T-cell (primary cell): Measurements from ENCODE around the gene ADAMTS9. TPM values are rescaled to one million over a fixed set of nuclear protein-coding genes. Genes with fewer than 3 reads are reported as not detected.

ENCODE experiments used
- ATAC-seq, 4 experiments: fragments of 200-7000 bp in 3 of 4; fragments of 150-1000 bp in 1 of 4; cut with Tn5 transposase; replicated peaks in 1 of 4; 1 replicate in 3 of 4; 2 replicates in 1 of 4; pipeline ENCODE4 v1.10.0; 2021; ENCODE audit warnings: moderate library complexity in 3 of 4, mild to moderate bottlenecking in 2 of 4, moderate number of reproducible peaks in 1 of 4
- CTCF ChIA-PET, 2 donors: fragments of 300-600 bp; sonication (Branson Sonifier 250); formaldehyde crosslinking; loops; one replicate each; lab custom pipeline; 2022; ENCODE audit warnings: antibody characterized with exemption in 2 of 2; lab: Charles Lee
- POLR2A ChIA-PET, 2 donors: fragments of 300-600 bp; sonication (Branson Sonifier 250); formaldehyde crosslinking; loops; one replicate each; lab custom pipeline; 2022; ENCODE audit warnings: antibody characterized with exemption in 2 of 2; lab: Charles Lee
- DNase-seq, 35 experiments: peaks; one replicate each; pipeline versions ENCODE4 v3.0.0 to v3.0.0-alpha.2; 2013 to 2023
- H3K27ac ChIP-seq: one replicate; pipeline ENCODE4 v1.5.1; 2013; ENCODE audit warnings: low read length
- H3K27me3 ChIP-seq, 2 experiments: replicated peaks in 1 of 2; 1 replicate in 1 of 2; 2 replicates in 1 of 2; pipeline versions ENCODE4 v1.6.1 to v1.7.0; 2013; ENCODE audit warnings: low read length in 1 of 2, mixed read lengths in 1 of 2; ENCODE audit not compliant: control insufficient read depth in 2 of 2, insufficient read depth in 2 of 2; ENCODE audit errors: extremely low read depth in 1 of 2
- H3K36me3 ChIP-seq, 2 donors: 1 replicate in 1 of 2; 2 replicates in 1 of 2; pipeline versions ENCODE4 v1.6.1 to v1.7.0; 2013; ENCODE audit warnings: low read length in 1 of 2; ENCODE audit not compliant: control insufficient read depth in 2 of 2, insufficient read depth in 1 of 2; ENCODE audit errors: extremely low read depth in 1 of 2
- H3K4me1 ChIP-seq, 2 experiments: 1 replicate in 1 of 2; 2 replicates in 1 of 2; pipeline versions ENCODE4 v1.6.1 to v1.7.0; 2013; ENCODE audit warnings: low read length in 2 of 2, mixed read lengths in 1 of 2; ENCODE audit not compliant: insufficient read depth in 2 of 2, control insufficient read depth in 1 of 2; ENCODE audit errors: extremely low read depth in 1 of 2
- H3K4me3 ChIP-seq, 2 donors: 1 replicate in 1 of 2; 2 replicates in 1 of 2; pipeline versions ENCODE4 v1.5.1 to v1.7.0; 2013; ENCODE audit warnings: mild to moderate bottlenecking in 2 of 2, low read length in 1 of 2, moderate library complexity in 1 of 2; ENCODE audit not compliant: control insufficient read depth in 1 of 2; ENCODE audit errors: extremely low read depth in 1 of 2
- H3K9me3 ChIP-seq: 2 replicates; pipeline ENCODE4 v1.7.0; 2013
- H3K27ac Mint-ChIP-seq, 2 donors: one replicate each; pipeline ENCODE4 v1.8.0; 2020 to 2021; ENCODE audit warnings: mild to moderate bottlenecking in 2 of 2, mixed read lengths in 2 of 2
- H3K27me3 Mint-ChIP-seq, 2 donors: one replicate each; pipeline ENCODE4 v1.8.0; 2021 to 2022; ENCODE audit warnings: mixed read lengths in 2 of 2
- H3K36me3 Mint-ChIP-seq: one replicate; pipeline ENCODE4 v1.8.0; 2021; ENCODE audit warnings: mixed read lengths
- H3K4me1 Mint-ChIP-seq, 3 donors: one replicate each; pipeline ENCODE4 v1.8.0; 2020 to 2022; ENCODE audit warnings: mixed read lengths in 3 of 3, mild to moderate bottlenecking in 1 of 3
- H3K4me3 Mint-ChIP-seq, 3 donors: one replicate each; pipeline ENCODE4 v1.8.0; 2020 to 2022; ENCODE audit warnings: mild to moderate bottlenecking in 3 of 3, mixed read lengths in 3 of 3, moderate library complexity in 3 of 3
- H3K9me3 Mint-ChIP-seq, 3 donors: one replicate each; pipeline ENCODE4 v1.8.0; 2020 to 2022; ENCODE audit warnings: mixed read lengths in 3 of 3
- WGBS: methylation state at CpG from one replicate; pipeline ENCODE4 v1.1.5; 2013; ENCODE audit warnings: missing lambda C conversion rate; ENCODE audit not compliant: insufficient coverage; 5-methylcytosine and 5-hydroxymethylcytosine counted together
- total RNA-seq, 35 experiments: library from RNA in 6 of 35; stranded (reverse) in 6 of 35; fragments of 120-200 nt in 1 of 35; gene quantifications; one replicate each; pipeline versions ENCODE4 v1.2.1 to v1.2.4 and lab custom pipeline; 2013 to 2026

The ADAMTS9 gene
- total RNA-seq, 5 donors from 2014 or later (not counting 1 experiment from before 2014, with no cell fraction given) = 0.09 to 0.10 TPM; not detected in 3

GRCh38 chr3:64518496-64518895 is 169.3 kb downstream of the ADAMTS9 start:
- H3K4me3 ChIP-seq = no peak overlapping the region
- no peaks in the 10 kb centered on the region for H3K4me1 ChIP-seq
- H3K9me3 ChIP-seq = no peaks in the 10 kb centered on the region
- H3K36me3 ChIP-seq = no peaks in the 10 kb centered on the region
- Mint-ChIP-seq H3K36me3 (no peaks in the 10 kb centered on the region), H3K27ac (no peak overlapping the region), H3K4me1 (no peaks in the 10 kb centered on the region), H3K9me3 (peaks cover 3 to 18% (median 11%) of the 10 kb centered on the region in 3 donors), H3K27me3 (peaks cover 4 to 6% of the 10 kb centered on the region in 2 donors), H3K4me3 (no peak overlapping the region)
- CTCF ChIA-PET = no interaction called here
- DNase-seq (no peak), ATAC-seq (no peak)
- POLR2A ChIA-PET = no interaction called here
- WGBS = 83% methylated on average over 3 of the region's 6 CpGs
- peaks cover 0 to 3% of the 10 kb centered on the region in 2 experiments for H3K27me3 ChIP-seq
- no peak overlapping the region for H3K27ac ChIP-seq

- Mint-ChIP-seq H3K4me1 (no peaks in the 10 kb centered on the region), H3K4me3 (no peak overlapping the region), H3K27me3 (peaks cover 4 to 6% of the 10 kb centered on the region in 2 donors), H3K9me3 (peaks cover 0 to 4% (median 3%) of the 10 kb centered on the region in 3 donors), H3K36me3 (no peaks in the 10 kb centered on the region), H3K27ac (no peak overlapping the region)
- Histone ChIP-seq H3K4me1 (no peaks in the 10 kb centered on the region), H3K9me3 (no peaks in the 10 kb centered on the region), H3K27ac (no peak overlapping the region), H3K27me3 (peaks cover 0 to 3% of the 10 kb centered on the region in 2 experiments), H3K36me3 (no peaks in the 10 kb centered on the region), H3K4me3 (no peak overlapping the region)
- WGBS = no CpG with 5 or more reads among the region's 3 CpGs
- ATAC-seq (no peak), DNase-seq (no peak)
- POLR2A ChIA-PET = no interaction called here
- CTCF ChIA-PET = no interaction called here
These were observed 172.9 kb downstream of the ADAMTS9 start for GRCh38 chr3:64514889-64515288.

DNA sequence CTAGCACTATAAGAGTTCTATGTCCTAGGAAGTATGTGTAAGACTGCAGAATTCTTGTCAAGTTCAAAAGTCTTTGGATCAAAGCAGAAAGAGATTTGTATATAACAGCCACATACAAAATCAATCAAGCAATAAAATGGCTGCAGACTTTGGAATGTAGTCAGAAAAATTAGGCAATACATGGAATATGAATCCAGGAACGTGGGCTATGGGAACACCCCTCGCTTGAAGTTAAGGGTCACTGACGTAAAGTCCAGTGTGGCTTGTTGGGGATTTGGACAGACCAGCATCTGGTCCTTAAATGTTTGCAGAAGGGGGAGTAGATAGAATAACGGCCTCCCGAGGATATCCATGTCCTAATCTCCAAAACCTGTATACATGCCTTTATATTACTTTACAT is 178.6 kb downstream of the ADAMTS9 start:
- no peaks in the 10 kb centered on the region for H3K4me1 Mint-ChIP-seq
- no CpG with 5 or more reads among the region's 5 CpGs for WGBS
- Histone ChIP-seq H3K36me3 (no peaks in the 10 kb centered on the region), H3K27me3 (no peaks in the 10 kb centered on the region), H3K4me3 (no peak overlapping the region), H3K9me3 (no peaks in the 10 kb centered on the region), H3K27ac (no peak overlapping the region), H3K4me1 (no peaks in the 10 kb centered on the region)
- no peak overlapping the region for H3K27ac Mint-ChIP-seq
- POLR2A ChIA-PET = no interaction called here
- ATAC-seq = no peak
- DNase-seq = no peak
- H3K36me3 Mint-ChIP-seq = no peaks in the 10 kb centered on the region
- no peaks in the 10 kb centered on the region for H3K9me3 Mint-ChIP-seq
- CTCF ChIA-PET = no interaction called here
- no peak overlapping the region for H3K4me3 Mint-ChIP-seq
- peaks cover 6 to 12% of the 10 kb centered on the region in 2 donors for H3K27me3 Mint-ChIP-seq

GRCh38 chr3:64508140-64508539 is 179.7 kb downstream of the ADAMTS9 start:
- DNase-seq = no peak
- Histone ChIP-seq H3K27me3 (no peaks in the 10 kb centered on the region), H3K4me3 (no peak overlapping the region), H3K27ac (no peak overlapping the region), H3K4me1 (no peaks in the 10 kb centered on the region), H3K36me3 (no peaks in the 10 kb centered on the region), H3K9me3 (no peaks in the 10 kb centered on the region)
- Mint-ChIP-seq H3K27me3 (peaks cover 6 to 12% of the 10 kb centered on the region in 2 donors), H3K4me1 (no peaks in the 10 kb centered on the region), H3K27ac (no peak overlapping the region), H3K4me3 (no peak overlapping the region), H3K36me3 (no peaks in the 10 kb centered on the region), H3K9me3 (no peaks in the 10 kb centered on the region)
- no peak for ATAC-seq
- WGBS = no CpG with 5 or more reads among the region's 1 CpG
- ChIA-PET POLR2A (no interaction called here), CTCF (interaction anchor here in 1 of 2 donors (0.7 kb wide), 1 partner anchor 25 kb away, joined by 14 read pairs; no protein-coding TSS in a partner anchor)

DNA sequence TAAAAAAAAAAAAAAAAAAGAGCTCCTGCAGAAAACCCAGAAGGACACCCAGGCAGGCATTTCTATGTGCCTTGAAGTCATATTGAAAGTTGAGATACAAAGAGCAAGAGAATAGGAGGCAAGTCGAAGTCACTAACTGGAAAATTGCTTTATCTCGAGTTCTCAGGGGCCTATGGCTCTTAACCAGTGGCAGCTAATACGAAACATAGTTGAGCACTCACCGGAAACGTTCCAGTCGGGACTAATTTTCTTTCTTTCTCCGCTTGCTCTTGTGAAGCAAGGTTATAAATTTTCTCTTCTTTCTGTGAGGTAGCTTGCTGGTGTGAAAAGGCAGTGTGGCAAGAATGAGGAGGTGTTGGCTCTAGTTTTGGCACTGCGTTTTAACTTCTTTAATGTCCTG is 181.5 kb downstream of the ADAMTS9 start:
- Histone ChIP-seq H3K9me3 (no peaks in the 10 kb centered on the region), H3K4me1 (no peaks in the 10 kb centered on the region), H3K27ac (no peak overlapping the region), H3K27me3 (no peaks in the 10 kb centered on the region), H3K36me3 (no peaks in the 10 kb centered on the region), H3K4me3 (no peak overlapping the region)
- WGBS = 85% methylated on average over 7 of the region's 8 CpGs
- H3K27ac Mint-ChIP-seq = no peak overlapping the region
- DNase-seq = no peak
- H3K4me3 Mint-ChIP-seq = no peak overlapping the region
- H3K27me3 Mint-ChIP-seq = peaks cover 6 to 12% of the 10 kb centered on the region in 2 donors
- ChIA-PET CTCF (interaction anchor here in 1 of 2 donors (0.5 to 0.7 kb wide), 2 partner anchors 29 to 209 kb away, joined by 3 to 7 read pairs; no protein-coding TSS in a partner anchor), POLR2A (no interaction called here)
- H3K36me3 Mint-ChIP-seq = no peaks in the 10 kb centered on the region
- no peaks in the 10 kb centered on the region for H3K4me1 Mint-ChIP-seq
- H3K9me3 Mint-ChIP-seq = no peaks in the 10 kb centered on the region
- no peak for ATAC-seq

- Histone ChIP-seq H3K4me1 (no peaks in the 10 kb centered on the region), H3K9me3 (no peaks in the 10 kb centered on the region), H3K36me3 (no peaks in the 10 kb centered on the region), H3K27me3 (no peaks in the 10 kb centered on the region), H3K27ac (no peak overlapping the region), H3K4me3 (no peak overlapping the region)
- Mint-ChIP-seq H3K4me1 (no peaks in the 10 kb centered on the region), H3K27ac (no peak overlapping the region), H3K4me3 (no peak overlapping the region), H3K36me3 (no peaks in the 10 kb centered on the region), H3K9me3 (no peaks in the 10 kb centered on the region), H3K27me3 (peaks cover 6 to 12% of the 10 kb centered on the region in 2 donors)
- WGBS = no CpG with 5 or more reads among the region's 7 CpGs
- ATAC-seq (no peak), DNase-seq (no peak)
- ChIA-PET CTCF (no interaction called here), POLR2A (no interaction called here)
These were observed 182.4 kb downstream of the ADAMTS9 start for GRCh38 chr3:64505419-64505818.

DNA sequence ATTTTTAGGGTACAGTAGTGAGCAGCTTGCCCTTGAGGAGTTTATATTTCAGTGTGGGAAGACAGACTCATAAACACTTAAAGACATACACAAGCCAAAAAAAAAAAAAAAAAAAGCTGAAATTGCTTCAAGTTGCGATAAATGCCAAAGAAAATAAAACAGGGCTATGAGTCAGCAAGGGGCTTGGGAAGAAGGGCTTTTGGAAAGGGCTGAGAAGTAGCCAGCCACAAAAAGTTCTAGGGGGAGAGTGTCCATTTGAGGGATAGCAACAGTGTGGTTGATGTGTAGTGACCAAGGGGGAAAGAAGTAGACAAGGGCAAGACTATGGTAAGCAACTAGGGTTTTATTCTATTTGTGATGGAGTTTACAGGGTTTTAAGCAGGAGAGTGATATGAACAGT is 185.5 kb downstream of the ADAMTS9 start:
- no peaks in the 10 kb centered on the region for H3K27me3 ChIP-seq
- Mint-ChIP-seq H3K4me3 (no peak overlapping the region), H3K4me1 (no peaks in the 10 kb centered on the region), H3K9me3 (no peaks in the 10 kb centered on the region), H3K27me3 (peaks cover 5 to 24% of the 10 kb centered on the region in 2 donors), H3K27ac (no peak overlapping the region), H3K36me3 (no peaks in the 10 kb centered on the region)
- DNase-seq (no peak), ATAC-seq (no peak)
- no peak overlapping the region for H3K27ac ChIP-seq
- no peaks in the 10 kb centered on the region for H3K9me3 ChIP-seq
- H3K36me3 ChIP-seq = no peaks in the 10 kb centered on the region
- ChIA-PET POLR2A (no interaction called here), CTCF (no interaction called here)
- WGBS = 100% methylated on average over 1 of the region's 1 CpG
- no peaks in the 10 kb centered on the region for H3K4me1 ChIP-seq
- no peak overlapping the region for H3K4me3 ChIP-seq
